GM19193 (cell line): ENCODE results near the gene CDH8.

Experiments
- POLR2A ChIP-seq: IDR thresholded peaks from 4 replicates; pipeline ENCODE4 v1.6.1; 2011; ENCODE audit not compliant: insufficient read depth, insufficient read length; ENCODE audit errors: extremely low read depth

CDH8 gene

DNA sequence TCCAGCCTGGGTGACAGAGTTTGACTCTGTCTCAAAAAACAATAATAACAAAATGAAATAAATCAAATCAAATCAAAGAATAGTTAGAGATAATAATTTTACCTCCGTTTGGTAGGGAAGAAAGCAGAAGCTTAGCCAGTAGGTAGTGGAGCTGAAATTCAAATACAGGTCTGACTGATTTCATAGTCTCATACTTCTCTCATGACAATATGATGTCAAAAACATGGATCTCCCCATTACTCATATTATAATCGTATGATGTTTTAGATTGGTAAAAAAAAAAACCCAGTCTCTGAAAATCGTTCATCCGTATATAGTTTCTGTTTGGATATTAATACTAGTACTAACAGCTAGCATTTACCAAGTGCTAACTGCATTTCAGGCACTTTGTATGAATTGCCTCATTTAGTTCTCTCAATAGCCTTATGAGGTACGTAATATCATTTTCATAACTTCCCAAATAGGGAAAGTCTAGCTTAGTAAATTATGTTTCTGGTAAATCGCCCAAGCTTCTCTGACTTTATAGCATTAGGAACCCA, 48.7 kb downstream of the CDH8 start:
- no peak for TF ChIP-seq POLR2A

DNA sequence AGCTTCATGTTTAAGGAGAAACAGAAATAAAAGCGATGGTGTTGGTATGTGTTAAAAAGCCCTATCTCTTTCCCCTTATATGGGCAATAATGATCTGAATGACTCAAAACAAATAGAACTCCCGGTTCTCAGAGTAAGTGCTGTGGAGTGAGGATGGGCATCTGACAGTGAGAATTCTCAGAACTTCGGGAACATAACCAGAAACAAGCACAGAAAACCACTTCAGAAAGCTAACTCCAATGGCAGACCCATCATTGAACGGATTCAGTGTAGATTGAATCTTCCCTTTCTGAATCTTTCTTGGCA, 67.2 kb downstream of the CDH8 start:
- TF ChIP-seq POLR2A: no peak

DNA sequence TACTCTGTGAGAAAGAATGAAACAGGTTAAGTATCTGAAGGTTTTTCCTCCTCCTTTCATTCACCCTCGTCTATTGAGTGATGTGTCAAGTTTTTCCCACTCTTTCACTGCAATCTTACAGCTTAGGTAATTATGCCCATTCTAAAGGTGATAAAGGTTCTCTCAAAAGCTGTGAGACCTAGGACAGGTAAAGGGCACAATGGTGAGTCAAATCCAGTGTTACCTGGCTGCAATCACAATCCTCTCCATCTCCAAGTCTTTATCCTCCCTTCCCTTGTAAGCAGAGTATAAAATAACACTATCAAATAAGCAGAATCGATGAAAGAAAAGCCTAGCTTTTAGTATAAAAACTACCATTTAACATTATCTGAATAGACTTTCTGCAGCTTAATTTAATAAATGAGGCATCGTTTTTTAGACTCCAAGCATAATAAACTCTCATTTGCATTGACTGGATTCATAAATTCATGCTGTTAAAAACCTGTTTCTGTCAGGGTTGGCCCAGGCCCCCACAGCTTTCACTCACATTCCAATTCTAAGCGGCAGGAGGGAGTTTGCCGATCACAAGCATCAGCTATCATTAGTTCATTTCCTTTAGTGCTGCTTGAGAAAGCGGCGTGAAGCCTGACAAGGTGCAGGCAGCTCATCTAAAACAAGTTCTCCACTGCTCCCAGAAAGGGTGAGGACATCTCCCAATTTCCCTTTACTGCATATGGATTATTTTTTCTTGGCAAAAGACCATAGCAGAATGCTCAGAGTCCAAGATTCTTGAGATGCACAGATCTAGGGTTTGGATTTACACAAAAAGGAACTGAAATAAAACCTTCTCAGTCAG, 67.8 kb downstream of the CDH8 start:
- TF ChIP-seq POLR2A: no peak

DNA sequence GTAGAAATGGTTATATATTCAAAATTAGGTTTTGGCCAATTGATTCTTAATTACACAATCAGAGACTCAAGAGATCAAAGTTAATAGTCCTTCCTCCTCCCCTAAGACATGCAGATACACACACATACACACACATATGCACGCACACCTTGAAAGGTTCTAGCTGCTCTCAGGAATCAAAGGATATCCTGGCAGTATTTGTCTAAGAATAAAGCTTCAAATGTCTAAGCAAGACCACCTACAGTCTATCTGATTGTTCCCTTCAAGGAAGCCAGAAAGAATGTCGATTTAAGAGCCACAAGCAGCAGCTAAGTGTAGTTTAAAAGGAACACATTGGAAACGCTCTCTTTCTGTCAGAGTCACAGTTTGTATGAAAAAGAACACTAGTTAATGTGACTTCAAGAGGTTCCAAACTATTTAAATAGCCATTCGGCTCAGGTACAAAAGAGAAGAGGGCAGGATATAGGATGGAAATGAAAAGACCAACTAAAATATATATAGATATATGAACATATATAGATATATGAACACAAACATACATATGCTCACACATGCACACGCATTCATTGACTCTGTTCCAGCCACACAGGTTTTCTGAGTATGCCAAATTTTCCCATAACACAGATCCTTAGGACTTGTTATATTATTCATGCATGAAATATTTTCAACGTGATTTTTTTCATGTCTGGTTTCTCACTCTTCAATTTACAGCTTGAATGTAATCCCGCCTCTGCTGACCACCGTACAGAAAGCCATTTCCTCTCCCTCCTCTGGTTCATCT, 79.0 kb downstream of the CDH8 start:
- TF ChIP-seq POLR2A: no peak

DNA sequence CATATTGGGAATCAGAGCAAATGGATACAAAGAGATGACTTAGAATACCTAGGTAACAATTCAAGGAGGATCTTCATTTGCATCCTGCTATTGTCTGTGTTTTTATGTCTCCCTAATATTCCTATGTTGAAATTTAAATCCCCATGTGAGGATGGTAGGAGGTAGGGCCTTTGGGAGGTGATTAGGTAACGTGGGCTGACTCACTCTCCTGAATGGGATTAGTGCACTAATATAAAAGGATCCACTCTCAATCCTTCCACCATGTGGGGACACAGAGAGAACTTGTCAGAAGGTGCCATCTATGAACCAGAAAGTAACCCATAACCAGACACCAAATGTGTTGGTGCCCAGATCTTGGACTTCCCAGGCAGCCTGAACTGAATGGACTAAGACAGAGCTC, 83.4 kb downstream of the CDH8 start:
- no peak for TF ChIP-seq POLR2A

DNA sequence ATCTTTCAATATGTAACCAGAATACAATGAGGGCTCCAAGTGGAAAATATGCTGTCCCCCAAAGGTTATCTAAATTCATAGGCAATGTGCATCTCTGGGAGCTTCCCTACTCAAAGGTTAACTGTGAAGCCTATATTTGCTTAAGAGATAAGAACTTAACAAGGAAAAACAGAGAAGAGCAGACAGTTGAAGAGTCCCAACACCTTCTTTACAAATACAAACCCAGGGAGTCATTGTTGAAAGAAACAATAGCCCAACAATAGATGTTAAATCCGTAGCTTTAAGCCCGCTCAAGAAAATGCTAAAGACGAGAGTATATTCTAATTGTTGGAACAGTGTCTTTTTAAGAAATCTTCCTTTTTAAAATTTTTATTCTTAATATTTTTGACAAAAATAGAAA, 87.8 kb downstream of the CDH8 start:
- no peak for TF ChIP-seq POLR2A

DNA sequence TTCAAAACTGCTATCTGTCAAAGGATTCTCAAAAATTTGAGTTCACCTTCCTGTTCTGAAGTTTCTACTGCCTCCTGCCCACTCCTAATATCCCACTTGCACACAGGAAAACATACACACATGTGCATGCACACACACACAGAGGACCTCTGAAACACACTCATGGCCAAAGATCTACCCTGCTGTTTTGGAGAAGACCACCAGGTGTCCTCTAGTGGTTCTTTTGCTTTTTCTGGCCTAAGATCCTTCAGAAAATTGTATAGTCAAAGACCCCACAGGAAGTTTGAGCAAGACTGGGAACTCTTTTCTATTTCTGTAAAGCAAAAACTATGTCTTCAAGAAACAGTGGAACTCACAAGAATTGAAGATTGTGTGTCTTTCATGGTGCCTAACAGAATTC, 90.2 kb downstream of the CDH8 start:
- no peak for TF ChIP-seq POLR2A

DNA sequence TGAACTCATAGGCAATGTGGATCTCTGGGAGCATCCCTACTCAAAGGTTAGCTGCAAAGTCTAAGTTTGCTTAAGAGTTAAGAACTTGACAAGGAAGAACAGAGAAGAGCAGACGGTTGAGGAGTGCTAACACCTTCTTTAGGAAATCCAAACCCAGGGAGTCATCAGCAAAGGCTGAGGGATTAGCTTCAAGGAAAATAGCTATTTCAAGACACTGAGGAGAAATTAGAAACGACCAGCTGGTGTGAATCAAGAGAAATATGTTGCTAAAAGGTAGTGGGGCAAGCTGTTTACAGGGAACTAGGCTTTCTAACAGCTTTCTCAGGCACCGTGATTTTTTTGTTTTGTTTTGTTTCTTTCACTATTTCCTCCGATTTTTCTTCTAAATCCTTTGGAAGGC, 90.7 kb downstream of the CDH8 start:
- TF ChIP-seq POLR2A: no peak

DNA sequence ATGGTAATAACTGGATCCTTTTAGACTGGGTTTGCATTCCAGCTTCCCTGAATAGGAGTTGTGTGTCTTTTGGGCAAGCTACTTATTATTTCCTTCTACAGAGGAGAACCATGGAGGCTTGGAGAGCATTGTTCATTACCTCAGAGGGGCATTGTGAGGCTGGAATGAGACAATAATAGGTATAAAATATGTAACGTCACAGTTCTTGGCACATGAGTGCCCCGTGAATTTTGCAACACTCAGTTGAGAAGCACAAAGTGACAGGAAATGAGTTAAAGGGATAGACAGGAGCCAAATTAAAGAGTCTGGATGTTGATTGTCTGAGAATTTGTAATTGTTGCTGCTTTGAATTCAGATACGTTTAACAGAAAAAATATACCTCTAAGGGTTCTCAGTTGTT, 92.2 kb downstream of the CDH8 start:
- no peak for TF ChIP-seq POLR2A

DNA sequence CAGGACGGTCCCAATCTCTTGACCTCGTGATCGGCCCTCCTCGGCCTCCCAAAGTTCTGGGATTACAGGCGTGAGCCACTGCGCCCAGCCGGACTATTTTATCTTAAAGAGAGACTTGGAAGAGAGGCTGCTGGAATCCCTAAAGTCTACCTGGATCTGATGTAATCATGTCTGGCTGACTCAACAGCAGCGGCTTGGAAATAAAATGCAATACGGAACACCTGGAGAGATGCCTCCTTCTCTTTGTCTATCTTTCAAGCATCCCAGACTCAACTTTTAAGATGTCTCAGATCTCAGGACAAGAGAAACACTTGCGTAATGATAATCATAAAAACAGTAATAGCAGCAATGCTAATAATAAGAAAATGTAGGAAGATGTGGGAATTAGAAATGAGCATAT, 95.6 kb downstream of the CDH8 start:
- no peak for TF ChIP-seq POLR2A

DNA sequence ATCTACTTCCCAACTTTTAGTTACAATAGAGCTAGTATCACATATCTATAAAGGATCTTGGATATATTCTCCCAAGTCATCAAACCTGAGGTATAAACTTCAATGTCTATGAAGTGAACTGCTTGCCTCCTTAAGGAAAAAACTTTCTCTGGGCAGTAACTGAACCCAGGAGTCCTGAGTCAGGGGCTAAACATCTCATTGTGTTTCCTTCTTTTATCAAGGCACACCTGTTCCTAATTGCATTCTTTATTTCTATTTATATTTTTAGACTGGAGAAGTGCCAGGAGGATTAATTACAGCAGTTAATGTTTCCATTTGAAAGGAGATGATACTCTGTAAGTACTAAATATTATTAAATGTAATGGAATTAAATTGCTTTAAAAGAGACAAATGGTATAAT, 98.6 kb downstream of the CDH8 start:
- TF ChIP-seq POLR2A: no peak

DNA sequence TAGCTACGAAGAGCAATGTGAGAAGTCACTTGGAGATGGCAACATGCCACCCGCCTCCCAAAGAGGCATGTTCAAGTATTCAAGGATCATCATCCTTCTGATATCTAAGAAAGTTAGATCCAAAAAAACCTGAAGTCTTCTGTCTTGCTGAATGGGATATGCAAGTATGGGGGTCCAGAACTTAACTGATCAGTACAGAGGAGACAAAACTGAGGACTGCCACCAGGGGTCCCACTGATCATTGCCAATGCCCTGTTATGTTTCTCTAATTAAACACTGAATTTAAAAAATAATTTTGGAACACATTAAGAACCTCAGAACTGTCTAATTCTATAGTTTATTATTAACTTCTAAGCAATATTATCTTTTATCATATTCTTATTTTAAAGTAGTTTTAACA, 99.7 kb downstream of the CDH8 start:
- TF ChIP-seq POLR2A: no peak

DNA sequence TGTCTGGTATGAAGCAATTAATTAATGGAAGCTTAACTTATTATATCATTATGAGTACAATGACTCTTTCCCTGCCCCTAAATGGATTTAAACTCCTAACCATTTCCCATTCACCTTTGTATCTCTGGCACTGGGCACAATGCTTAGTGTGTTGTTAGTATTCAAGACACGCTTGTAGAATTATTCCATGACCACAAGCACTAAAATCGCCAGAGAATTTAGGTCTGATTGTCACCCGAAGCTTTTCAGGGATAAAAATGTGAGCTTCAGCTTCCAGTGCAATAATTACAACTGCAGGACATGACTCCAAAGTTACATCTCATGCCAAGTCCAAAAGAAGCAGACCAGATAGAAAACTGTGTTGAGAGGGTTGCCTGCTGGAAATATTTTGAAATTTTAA, 101.6 kb downstream of the CDH8 start:
- no peak for TF ChIP-seq POLR2A

DNA sequence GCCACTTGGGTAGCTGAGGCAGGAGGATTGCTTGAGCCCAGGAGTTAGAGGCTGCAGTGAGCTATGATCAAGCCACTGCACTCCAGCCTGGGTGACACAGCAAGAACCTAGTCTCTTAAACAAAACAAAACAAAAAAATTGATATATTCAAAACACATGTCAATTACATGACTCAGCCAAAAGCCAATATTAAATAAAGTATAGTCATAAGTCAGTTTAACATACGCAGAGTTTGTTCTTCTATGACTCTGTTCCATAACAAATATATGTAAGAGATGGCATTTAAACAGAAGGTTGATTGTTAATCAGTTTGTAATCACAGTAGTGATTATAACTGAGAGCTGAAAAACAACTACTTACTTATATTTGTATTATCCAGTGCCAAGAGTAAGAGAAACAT, 106.5 kb downstream of the CDH8 start:
- no peak for TF ChIP-seq POLR2A

DNA sequence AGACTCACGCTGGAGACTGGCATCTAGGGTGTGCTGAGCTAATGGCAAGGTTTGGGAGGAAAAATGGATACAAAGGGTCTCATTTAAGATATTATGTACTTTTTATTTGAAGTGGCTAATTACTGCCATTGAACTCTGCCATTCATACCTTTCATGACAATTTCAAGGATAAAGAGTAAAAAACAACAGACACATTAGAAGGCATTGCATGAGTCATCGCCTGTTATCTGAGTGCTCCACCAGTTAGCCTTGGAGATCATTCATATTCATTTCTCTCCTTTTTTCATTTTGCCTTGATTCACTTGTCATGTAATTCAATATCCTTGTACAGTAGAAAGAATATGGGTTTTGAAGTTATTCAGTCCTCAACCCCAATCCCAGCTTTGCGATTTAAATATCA, 109.5 kb downstream of the CDH8 start:
- TF ChIP-seq POLR2A: no peak

DNA sequence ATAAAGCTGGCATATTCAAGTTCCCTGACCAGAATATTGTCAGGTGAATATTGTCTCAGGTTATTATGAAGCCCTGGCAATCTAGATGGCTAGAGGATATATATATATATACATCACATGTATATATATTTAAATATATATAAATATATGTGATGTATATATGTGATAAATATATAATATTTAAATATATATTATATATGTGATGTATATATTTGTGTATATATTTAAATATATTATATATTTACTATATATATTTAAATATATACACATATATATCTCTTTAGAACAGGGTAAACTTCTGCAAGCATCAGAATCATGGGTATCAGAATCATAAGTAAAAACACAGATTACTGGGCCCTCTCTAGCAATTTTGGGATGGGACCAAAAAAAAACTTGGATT, 112.6 kb downstream of the CDH8 start:
- no peak for TF ChIP-seq POLR2A
